Activated T-cell treated with anti-CD3 and anti-CD28 coated beads for 24 hours (primary cell): ENCODE measurements around the gene SERPINE1.
A peak's percentile ranks its signal among the peaks of the same experiment; 100 is the strongest.
"Not testable (repeated sequence)": the region's sequence is repeated elsewhere in the genome, so short reads cannot be mapped to it uniquely, and the experiment has no call there.

Source experiments
- DNase-seq: peaks from one replicate; pipeline ENCODE4 v3.0.0-alpha.2; 2020; ENCODE audit warnings: low read depth

SERPINE1 gene

GRCh38 chr7:101126651-101127459, at the start of gene SERPINE1:
TSS of gene SERPINE1 (plus strand) at chr7:101127104. CDS start at chr7:101128394, 1,290 bp downstream.
- DNase-seq = peak; percentile 14

- peak; percentile 82 for DNase-seq
Measured at GRCh38 chr7:101077303-101078086, 49.4 kb upstream of the SERPINE1 start.

DNA sequence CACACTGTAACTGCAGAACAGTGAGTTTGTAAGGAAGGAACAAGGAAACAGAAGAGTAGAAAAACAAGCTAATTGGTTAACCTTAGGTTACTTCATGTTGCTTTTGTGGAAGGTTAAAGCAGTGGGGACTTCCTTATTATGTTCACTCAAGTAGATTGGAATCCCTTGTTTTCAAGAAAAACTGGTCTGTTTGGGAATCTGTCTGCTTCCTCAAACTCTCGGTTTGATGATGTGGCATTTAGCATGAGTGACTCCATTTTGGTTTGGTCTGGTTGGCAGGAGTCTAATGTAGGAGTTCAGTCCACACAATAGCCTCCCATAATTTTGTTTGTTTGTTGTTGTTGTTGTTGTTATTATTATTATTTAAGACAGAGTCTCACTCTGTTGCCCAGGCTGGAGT, 45.5 kb upstream of the SERPINE1 start:
- no peak for DNase-seq

DNA sequence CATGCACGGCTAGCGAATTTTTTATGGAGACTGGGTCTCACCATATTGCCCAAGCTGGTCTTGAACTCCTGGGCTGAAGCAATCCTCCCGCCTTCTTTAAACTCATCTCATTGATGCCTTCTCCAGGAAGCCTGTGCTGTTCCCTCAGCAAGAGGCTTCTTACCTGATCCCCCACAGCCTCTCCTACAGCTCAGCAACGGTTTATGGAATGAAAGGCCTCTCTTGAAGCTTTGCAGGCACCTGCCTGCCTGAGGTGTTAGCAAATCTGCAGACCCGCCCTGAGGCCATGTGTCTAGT, 42.1 kb upstream of the SERPINE1 start:
- no peak for DNase-seq

DNA sequence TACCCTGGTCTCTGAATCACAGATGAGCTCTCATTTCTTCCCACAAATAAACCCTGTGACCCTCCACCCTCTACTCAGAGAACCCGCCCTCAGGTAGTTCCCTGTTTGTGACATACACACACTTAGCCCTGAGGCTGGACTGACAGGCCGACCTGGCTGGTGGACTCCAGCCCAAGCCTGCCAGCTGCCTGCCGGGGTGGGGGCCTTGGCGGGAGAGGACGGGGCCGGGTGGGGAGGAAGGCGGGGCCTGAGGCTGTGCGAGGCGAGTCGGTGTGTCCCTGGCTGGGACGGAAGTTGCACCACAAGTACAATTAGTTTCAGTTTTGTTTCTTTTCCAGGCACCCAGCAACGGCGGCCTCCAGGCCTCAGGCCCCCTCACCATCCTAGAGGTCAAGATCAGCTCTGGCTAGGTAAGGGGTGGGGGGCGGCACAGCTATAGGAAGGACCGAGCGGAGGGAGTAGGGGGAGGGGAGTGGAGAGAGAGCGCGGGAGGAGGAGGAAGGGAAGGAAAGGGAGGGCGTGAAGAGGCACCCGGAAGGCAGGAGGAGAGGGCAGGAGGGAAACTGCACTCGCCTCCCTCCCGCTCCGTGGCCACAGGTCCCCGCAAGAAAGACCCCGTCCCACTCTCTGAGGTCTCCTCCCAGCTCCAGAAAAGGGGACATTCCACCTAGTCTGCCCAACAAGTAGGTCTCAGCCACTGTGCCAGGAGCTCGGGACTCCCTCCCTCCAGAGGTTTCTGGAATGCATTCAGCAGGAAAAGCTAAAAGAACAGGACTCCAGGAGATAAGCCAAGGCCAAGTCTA, 41.5 kb upstream of the SERPINE1 start, which contains the start of gene TRIM56:
TRIM56 (plus strand) TSS at position 320 of the 803 bp plus-strand sequence. CDS start 1,832 bp downstream, outside the sequence.
- peak; percentile 62 for DNase-seq

DNA sequence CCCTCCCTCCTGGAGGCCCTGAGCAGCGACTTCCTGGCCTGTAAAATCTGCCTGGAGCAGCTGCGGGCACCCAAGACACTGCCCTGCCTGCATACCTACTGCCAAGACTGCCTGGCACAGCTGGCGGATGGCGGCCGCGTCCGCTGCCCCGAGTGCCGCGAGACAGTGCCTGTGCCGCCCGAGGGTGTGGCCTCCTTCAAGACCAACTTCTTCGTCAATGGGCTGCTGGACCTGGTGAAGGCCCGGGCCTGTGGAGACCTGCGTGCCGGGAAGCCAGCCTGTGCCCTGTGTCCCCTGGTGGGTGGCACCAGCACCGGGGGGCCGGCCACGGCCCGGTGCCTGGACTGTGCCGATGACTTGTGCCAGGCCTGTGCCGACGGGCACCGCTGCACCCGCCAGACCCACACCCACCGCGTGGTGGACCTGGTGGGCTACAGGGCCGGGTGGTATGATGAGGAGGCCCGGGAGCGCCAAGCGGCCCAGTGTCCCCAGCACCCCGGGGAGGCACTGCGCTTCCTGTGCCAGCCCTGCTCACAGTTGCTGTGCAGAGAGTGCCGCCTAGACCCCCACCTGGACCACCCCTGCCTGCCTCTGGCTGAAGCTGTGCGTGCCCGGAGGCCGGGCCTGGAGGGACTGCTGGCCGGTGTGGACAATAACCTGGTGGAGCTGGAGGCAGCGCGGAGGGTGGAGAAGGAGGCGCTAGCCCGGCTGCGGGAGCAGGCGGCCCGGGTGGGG, 39.4 kb upstream of the SERPINE1 start:
- DNase-seq = no peak

- DNase-seq = no peak
Measured at GRCh38 chr7:101088069-101088425, 38.9 kb upstream of the SERPINE1 start.

DNA sequence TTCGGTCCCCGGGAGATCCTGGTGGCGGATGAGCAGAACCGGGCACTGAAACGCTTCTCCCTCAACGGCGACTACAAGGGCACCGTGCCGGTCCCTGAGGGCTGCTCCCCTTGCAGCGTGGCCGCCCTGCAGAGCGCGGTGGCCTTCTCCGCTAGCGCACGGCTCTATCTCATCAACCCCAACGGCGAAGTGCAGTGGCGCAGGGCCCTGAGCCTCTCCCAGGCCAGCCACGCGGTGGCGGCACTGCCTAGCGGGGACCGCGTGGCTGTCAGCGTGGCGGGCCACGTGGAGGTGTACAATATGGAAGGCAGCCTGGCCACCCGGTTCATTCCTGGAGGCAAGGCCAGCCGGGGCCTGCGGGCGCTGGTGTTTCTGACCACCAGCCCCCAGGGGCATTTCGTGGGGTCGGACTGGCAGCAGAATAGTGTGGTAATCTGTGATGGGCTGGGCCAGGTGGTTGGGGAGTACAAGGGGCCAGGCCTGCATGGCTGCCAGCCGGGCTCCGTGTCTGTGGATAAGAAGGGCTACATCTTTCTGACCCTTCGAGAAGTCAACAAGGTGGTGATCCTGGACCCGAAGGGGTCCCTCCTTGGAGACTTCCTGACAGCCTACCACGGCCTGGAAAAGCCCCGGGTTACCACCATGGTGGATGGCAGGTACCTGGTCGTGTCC, 37.9 kb upstream of the SERPINE1 start:
- no peak for DNase-seq

- no peak for DNase-seq
Measured at GRCh38 chr7:101089876-101090275, 37.0 kb upstream of the SERPINE1 start.

- DNase-seq = not testable (repeated sequence)
Measured at GRCh38 chr7:101092266-101092905, 34.5 kb upstream of the SERPINE1 start.

DNA sequence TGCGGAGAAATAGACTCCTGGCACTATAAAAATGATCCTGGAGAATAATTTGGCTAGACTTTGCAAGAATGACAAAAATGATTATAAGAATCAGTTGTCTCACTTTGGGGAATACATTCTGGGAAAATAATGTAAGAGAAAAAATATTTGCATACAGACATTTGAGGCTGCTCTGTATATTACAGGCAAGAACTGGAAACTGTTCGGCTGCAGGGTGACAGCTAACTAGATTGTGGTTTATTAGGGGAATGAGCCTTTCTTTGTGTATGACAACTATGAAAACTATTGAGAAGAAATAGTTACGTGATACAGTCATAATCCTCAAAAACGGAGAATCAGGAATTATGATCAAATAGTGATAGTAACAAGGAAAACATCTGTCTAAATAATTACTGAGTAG, 33.0 kb upstream of the SERPINE1 start:
- DNase-seq = no peak

DNA sequence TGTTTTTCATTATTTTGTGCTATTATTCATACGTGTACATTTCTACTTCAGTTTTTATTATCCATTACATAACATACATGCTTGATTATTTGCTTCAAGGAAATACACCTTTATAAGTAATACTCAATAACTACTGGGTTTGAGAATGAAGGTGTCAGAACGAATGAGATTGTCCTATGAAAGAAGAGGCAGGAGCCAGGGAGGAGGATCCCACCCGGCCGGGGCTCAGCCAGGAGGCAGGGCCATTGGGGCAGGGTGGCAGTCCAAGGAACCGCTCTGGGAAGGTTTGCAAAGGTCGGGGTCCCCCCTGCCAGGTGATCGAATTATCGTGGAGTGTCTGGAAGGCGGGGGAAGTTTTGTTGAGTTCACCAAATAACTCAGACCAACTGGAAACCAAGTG, 32.5 kb upstream of the SERPINE1 start:
- no peak for DNase-seq

- peak; percentile 27 for DNase-seq
Measured at GRCh38 chr7:101094791-101095375, 32.0 kb upstream of the SERPINE1 start.

DNA sequence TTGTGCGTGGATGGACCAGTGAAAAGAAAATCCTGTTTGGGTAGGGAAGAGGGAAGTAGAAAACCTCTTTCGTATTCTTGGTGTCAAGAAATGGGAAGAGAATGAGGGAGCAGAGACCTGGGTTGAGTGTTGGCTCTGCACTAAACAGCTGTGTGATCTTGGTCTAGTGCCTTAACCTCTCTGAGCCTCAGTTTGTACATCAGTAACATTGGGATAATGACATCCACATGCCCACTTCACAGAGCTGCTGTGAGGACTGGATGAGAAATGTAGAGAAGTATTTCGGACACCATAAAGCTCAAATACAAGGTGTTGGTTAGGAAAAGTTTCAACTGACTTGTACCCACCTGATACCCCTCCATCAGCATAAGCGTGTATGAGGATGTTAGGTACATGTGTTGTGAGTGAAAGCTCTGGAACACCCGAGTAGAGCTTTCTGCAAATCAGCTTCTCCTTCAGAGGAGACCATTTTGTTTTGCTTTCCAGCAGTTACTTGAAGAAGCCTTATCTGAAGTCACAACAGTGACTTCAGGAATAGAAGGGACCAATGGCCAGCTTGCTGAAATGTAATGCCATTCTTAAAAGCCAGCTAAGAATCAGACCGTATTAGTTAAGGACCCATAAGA, 30.5 kb upstream of the SERPINE1 start:
- no peak for DNase-seq

DNA sequence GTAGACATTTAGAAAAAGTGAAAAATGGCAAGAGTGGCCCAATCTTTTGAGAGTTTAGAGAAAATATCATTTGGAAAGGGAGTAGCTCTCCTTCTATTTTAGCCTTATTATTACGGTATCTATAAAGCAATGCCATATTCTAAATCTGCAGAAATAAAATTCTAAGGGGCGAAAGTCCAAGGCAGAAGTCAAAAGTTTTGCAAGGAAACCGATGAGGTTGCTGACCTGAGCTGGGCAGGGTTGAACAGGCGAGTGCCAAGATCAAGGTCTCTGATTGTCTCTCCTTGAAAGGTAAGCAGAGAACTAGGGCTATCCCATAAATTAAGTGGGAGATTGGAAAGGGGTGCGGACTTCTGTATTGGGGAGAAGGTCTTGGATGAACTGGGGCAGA, 30.0 kb upstream of the SERPINE1 start:
- DNase-seq = no peak

GRCh38 chr7:101097561-101097960, 29.3 kb upstream of the SERPINE1 start:
- DNase-seq = no peak

DNA sequence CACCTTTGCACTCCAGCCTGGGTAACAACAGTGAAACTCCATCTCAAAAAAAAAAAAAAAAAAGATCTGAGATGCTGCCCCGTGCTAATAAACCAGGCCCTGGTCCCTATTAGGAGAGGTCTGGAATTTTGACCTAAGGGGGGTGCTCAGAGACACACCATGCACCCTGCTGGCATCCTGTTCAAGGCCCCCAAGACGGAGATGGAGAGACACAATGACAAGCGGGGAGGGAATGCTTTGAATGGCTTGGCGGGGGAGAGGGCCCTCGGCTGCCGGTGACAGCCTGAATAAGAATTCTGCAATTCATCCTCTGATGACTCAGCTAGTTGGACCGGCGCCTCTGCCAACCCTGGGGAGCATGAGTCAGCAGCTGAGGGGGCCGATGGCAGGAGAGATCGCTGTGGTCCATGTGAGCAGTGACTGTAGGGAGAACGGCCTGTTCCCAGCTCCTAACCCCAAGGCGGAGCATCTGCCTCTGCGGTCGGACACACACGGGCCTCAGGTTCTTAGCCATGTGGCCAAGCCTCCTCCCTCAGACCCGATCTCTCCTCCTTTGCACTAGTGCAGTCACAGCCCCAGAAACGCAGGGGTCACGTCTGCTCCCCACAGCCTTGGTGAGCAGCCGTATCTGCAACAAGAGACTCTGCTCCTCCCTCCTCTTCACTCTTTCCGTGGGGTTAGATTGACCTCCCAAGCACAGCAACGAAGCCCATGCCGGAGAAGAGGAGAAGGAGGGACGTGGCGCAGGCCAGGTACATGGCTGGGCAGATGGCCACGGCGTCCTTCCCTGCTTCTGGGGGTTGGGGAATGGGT, 26.7 kb upstream of the SERPINE1 start:
- peak; percentile 64 for DNase-seq

DNA sequence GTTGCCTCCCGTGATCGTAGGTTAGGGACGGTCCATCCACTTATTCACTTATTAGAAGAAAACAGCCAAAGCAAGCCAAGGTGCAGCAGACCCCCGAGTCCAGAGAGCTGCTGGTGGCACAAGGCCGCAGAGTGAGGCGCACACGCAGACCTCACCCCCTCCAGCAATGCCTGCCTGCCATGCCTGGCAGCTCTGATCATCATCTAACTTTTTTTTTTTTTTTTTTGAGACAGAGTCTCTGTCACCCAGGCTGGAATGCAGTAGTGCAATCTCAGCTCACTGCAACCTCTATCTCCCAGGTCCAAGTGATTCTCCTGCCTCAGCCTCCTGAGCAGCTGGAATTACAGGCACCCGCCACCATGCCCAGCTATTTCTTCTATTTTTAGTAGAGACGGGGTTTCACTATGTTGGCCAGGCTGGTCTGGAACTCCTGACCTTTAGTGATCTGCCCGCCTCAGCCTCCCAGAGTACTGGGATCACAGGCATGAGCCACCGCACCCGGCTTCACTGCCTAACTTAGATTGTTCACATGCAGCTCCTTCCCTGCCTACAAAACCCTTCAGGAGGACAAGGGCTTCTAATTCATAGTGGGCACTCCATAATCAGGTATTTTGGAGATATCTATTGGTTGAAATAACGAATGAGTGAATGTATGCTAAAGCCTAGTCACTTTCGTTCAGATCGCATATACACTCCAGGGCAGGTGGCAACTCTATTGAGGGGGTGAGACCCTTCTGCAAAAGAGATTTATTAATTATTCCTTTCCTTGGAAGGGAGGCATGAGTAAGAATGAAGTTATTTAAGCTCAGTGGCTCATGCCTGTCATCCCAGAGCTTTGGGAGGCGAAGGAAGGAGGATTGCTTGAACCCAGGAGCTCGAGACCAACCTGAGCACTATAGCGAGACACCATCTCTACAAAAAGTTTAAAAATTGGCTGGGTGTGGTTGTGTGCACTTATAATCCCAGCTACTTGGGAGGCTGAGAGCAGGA, 25.8 kb upstream of the SERPINE1 start:
- no peak for DNase-seq
